Measurements from ENCODE around the gene ARHGAP29. TPM values are rescaled to one million over a fixed set of nuclear protein-coding genes. Genes with fewer than 3 reads are reported as not detected.
A peak's percentile ranks its signal among the peaks of the same experiment; 100 is the strongest.

ARHGAP29 gene
- total RNA-seq (2014; rRNA removed; shearing (Covaris generic)): 5.0 and 6.9 TPM in 2 replicates
- polyA plus RNA-seq (2016; fragmentation: Nextera tagmentation; extraction: Ambion mirVana): 4.2 and 4.6 TPM in 2 replicates
- long read RNA-seq, partial matches to known transcripts: 2 of 3 reads
- long read RNA-seq, other reads (novel, unspliced or antisense): 1 of 3 reads

- H3K4me2 ChIP-seq: peak within 1 kb of the TSS; percentile 84
- peaks cover 41% of the 10 kb centered on the region for H3K27me3 Mint-ChIP-seq (ENCODE audit: insufficient read depth, low read depth, poor library complexity)
- peak; percentile 91 for DNase-seq (ENCODE audit: low spot score)
- H3K4me3 Mint-ChIP-seq: peak within 1 kb of the TSS; percentile 79
- no peaks in the 10 kb centered on the region; the same call in 2 of the 3 replicates for H3K36me3 Mint-ChIP-seq (ENCODE audit: low read depth)
- peak within 1 kb of the TSS; percentile 78 for H3K4me3 ChIP-seq
- peaks cover 5% of the 10 kb centered on the region; the same call in 1 of the 3 replicates for H3K9me3 Mint-ChIP-seq
- peak within 1 kb of the TSS; percentile 96 for H2AFZ ChIP-seq
- no peak within 1 kb of the TSS for H3K27ac Mint-ChIP-seq
- H3K27me3 ChIP-seq (ENCODE audit: insufficient read depth): peaks cover 59% of the 10 kb centered on the region
- H3K36me3 ChIP-seq (ENCODE audit: insufficient read depth): no peaks in the 10 kb centered on the region
- TF ChIP-seq EZH2 (IDR thresholded peaks at IDR 0.05; ENCODE audit: low read depth, unreplicated experiment) (no peak), ZNF331 (CRISPR knock-in tag; IDR thresholded peaks at IDR 0.05; ENCODE audit: low read depth) (no peak), POLR2AphosphoS5 (IDR thresholded peaks at IDR 0.05; ENCODE audit: low read depth) (peak; percentile 90), CTCF (conservative IDR thresholded peaks at IDR 0.05; ENCODE audit: low read depth in 2 of 2) (peak in 1 of 2 experiments; percentile 24; a peak in 2 of 4 replicates), REST (IDR thresholded peaks at IDR 0.05; ENCODE audit: unreplicated experiment) (no peak), ZNF462 (CRISPR knock-in tag; IDR thresholded peaks at IDR 0.05) (no peak), ETS1 (IDR thresholded peaks at IDR 0.05) (no peak), CREB1 (CRISPR knock-in tag; IDR thresholded peaks at IDR 0.05; ENCODE audit: low read depth) (peak; percentile 53; the same call in 1 of the 2 replicates), STAT1 (IDR thresholded peaks at IDR 0.05; ENCODE audit: unreplicated experiment) (no peak), NANOG (IDR thresholded peaks at IDR 0.05; ENCODE audit: borderline replicate concordance) (no peak), ZNF114 (CRISPR knock-in tag; IDR thresholded peaks at IDR 0.05) (no peak), JUNB (IDR thresholded peaks at IDR 0.05; ENCODE audit: unreplicated experiment) (no peak)
- peaks cover 9% of the 10 kb centered on the region; the same call in 1 of the 2 replicates for H4K20me1 ChIP-seq (replicated peaks; ENCODE audit: insufficient read depth)
- peaks cover 18% of the 10 kb centered on the region for H3K4me1 ChIP-seq (ENCODE audit: insufficient read depth)
- H3K9me2 ChIP-seq (ENCODE audit: insufficient read depth): no peaks in the 10 kb centered on the region
- peaks cover 22% of the 10 kb centered on the region for H3K4me1 Mint-ChIP-seq
- no peaks in the 10 kb centered on the region for H3F3A ChIP-seq (replicated peaks; ENCODE audit: low read depth)
- H3K27ac ChIP-seq (ENCODE audit: low read depth): no peak within 1 kb of the TSS
- H3K79me2 ChIP-seq (replicated peaks; ENCODE audit: insufficient read depth): peaks cover 6% of the 10 kb centered on the region; the same call in 1 of the 2 replicates
- peak; percentile 92 for ATAC-seq
Measured at GRCh38 chr1:94237291-94238226, at the start of gene ARHGAP29. TSS of gene ARHGAP29 (minus strand) at chr1:94237584. CDS start at chr1:94231611, 5,973 bp downstream.

All from GM23338 (cell line).